ENCODE measurements around the gene CPNE1.
A peak's percentile ranks its signal among the peaks of the same experiment; 100 is the strongest.

The CPNE1 gene

GRCh38 chr20:35626386-35627001 is 38.2 kb downstream of the CPNE1 start:
- H3K4me3 ChIP-seq (ENCODE audit: low read depth, low read length): no peak overlapping the region
- no peak for TF ChIP-seq CTCF (IDR thresholded peaks at IDR 0.05; ENCODE audit: borderline replicate concordance, insufficient read depth, low read depth, low read length)

GRCh38 chr20:35625584-35626385 is 38.9 kb downstream of the CPNE1 start:
- no peak for TF ChIP-seq CTCF (IDR thresholded peaks at IDR 0.05; ENCODE audit: borderline replicate concordance, insufficient read depth, low read depth, low read length)
- no peak overlapping the region for H3K4me3 ChIP-seq (ENCODE audit: low read depth, low read length)

GRCh38 chr20:35621560-35621946 is 43.1 kb downstream of the CPNE1 start:
- TF ChIP-seq CTCF (IDR thresholded peaks at IDR 0.05; ENCODE audit: borderline replicate concordance, insufficient read depth, low read depth, low read length): no peak
- no peak overlapping the region for H3K4me3 ChIP-seq (ENCODE audit: low read depth, low read length)

- TF ChIP-seq CTCF (IDR thresholded peaks at IDR 0.05; ENCODE audit: borderline replicate concordance, insufficient read depth, low read depth, low read length): no peak
These were observed 43.7 kb downstream of the CPNE1 start for GRCh38 chr20:35620818-35621559.

GRCh38 chr20:35619196-35620095 is 45.3 kb downstream of the CPNE1 start:
- H3K4me3 ChIP-seq (ENCODE audit: low read depth, low read length): peak overlapping the region; percentile 58
- peak; percentile 74 for TF ChIP-seq CTCF (IDR thresholded peaks at IDR 0.05; ENCODE audit: borderline replicate concordance, insufficient read depth, low read depth, low read length)

More at GRCh38 chr20:35620818-35621559, 43.7 kb downstream of the CPNE1 start:
- H3K4me3 ChIP-seq (ENCODE audit: low read depth, low read length): no peak overlapping the region

- no peak for TF ChIP-seq CTCF (IDR thresholded peaks at IDR 0.05; ENCODE audit: borderline replicate concordance, insufficient read depth, low read depth, low read length)
- H3K4me3 ChIP-seq (ENCODE audit: low read depth, low read length): peak overlapping the region; percentile 58
These were observed 46.2 kb downstream of the CPNE1 start for GRCh38 chr20:35618263-35619131.

Data from GM12875 (cell line).